PC-3 (cell line): ENCODE results near the gene LMAN1.

Source experiments
- EZH2 ChIP-seq: fragments of 300-600 bp; sonication (generic); IDR thresholded peaks from one replicate; pipeline ENCODE4 v1.6.1; 2017; ENCODE audit warnings: antibody characterized with exemption, mild to moderate bottlenecking, low read length; ENCODE audit not compliant: unreplicated experiment
- EZH2phosphoT487 ChIP-seq: fragments of 300-600 bp; sonication (generic); IDR thresholded peaks from 2 replicates; pipeline ENCODE4 v1.6.1; 2018; ENCODE audit warnings: mild to moderate bottlenecking, antibody characterized with exemption, low read length, borderline replicate concordance
- TF ChIP-seq, protein P1 (sequence below): fragments of 300-600 bp; sonication (generic); conservative IDR thresholded peaks from 2 replicates; pipeline ENCODE4 v1.5.1; 2017; ENCODE audit warnings: antibody characterized with exemption, low read depth, mild to moderate bottlenecking, low read length

- TF ChIP-seq, protein P1, sequence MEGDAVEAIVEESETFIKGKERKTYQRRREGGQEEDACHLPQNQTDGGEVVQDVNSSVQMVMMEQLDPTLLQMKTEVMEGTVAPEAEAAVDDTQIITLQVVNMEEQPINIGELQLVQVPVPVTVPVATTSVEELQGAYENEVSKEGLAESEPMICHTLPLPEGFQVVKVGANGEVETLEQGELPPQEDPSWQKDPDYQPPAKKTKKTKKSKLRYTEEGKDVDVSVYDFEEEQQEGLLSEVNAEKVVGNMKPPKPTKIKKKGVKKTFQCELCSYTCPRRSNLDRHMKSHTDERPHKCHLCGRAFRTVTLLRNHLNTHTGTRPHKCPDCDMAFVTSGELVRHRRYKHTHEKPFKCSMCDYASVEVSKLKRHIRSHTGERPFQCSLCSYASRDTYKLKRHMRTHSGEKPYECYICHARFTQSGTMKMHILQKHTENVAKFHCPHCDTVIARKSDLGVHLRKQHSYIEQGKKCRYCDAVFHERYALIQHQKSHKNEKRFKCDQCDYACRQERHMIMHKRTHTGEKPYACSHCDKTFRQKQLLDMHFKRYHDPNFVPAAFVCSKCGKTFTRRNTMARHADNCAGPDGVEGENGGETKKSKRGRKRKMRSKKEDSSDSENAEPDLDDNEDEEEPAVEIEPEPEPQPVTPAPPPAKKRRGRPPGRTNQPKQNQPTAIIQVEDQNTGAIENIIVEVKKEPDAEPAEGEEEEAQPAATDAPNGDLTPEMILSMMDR, result no peak
- TF ChIP-seq EZH2phosphoT487, result no peak
- TF ChIP-seq EZH2, result no peak
Observed at GRCh38 chr18:59308938-59309260, 50.2 kb downstream of the LMAN1 start.
